Measurements from ENCODE around the gene NUP42.
"Not testable (repeated sequence)": the region's sequence is repeated elsewhere in the genome, so short reads cannot be mapped to it uniquely, and the experiment has no call there.

- TF ChIP-seq TCF7 (IDR thresholded peaks at IDR 0.05; ENCODE audit: borderline replicate concordance); NR4A1 (CRISPR knock-in tag; IDR thresholded peaks at IDR 0.05); NR4A1 (tag; IDR thresholded peaks at IDR 0.05); TSC22D4 (tag; IDR thresholded peaks at IDR 0.05); HNRNPH1 (optimal IDR thresholded peaks at IDR 0.05; ENCODE audit: low read depth, low read length): not testable (repeated sequence)
Observed at GRCh38 chr7:23224364-23224763, 42.5 kb downstream of the NUP42 start.
